ENCODE results near the gene APOBEC3G. TPM values are rescaled to one million over a fixed set of nuclear protein-coding genes. Genes with fewer than 3 reads are reported as not detected.
A peak's percentile ranks its signal among the peaks of the same experiment; 100 is the strongest.
"Not testable (repeated sequence)": the region's sequence is repeated elsewhere in the genome, so short reads cannot be mapped to it uniquely, and the experiment has no call there.

The APOBEC3G gene
- total RNA-seq (2013; cell fraction: nucleolus; rRNA removed): 104 and 109 TPM in 2 replicates
- 152 and 164 TPM in 2 replicates for total RNA-seq (2014; rRNA removed)
- total RNA-seq (2014; rRNA removed; fragmentation: Illumina TruSeq; extraction: Trizol): 127 and 132 TPM in 2 replicates
- 102 and 103 TPM in 2 replicates for total RNA-seq (2021)
- polyA plus RNA-seq (2011; ENCODE audit: low read depth): 42.7 TPM
- 170 and 174 TPM in 2 replicates for polyA plus RNA-seq (2011; rRNA removed)
- polyA plus RNA-seq (2011; cell fraction: cytosol; rRNA removed): 156 and 159 TPM in 2 replicates
- 117 and 133 TPM in 2 replicates for polyA plus RNA-seq (2011; cell fraction: nucleus; rRNA removed)
- polyA plus RNA-seq (2012): 52.0 and 75.4 TPM in 2 replicates
- 168 and 171 TPM in 2 replicates for polyA plus RNA-seq (2014; fragmentation: Illumina TruSeq; extraction: Trizol)
- 100 to 1,000 TPM; 146 to 232 TPM for polyA plus RNA-seq (2014; fragmentation: Nextera tagmentation; extraction: Ambion mirVana)
- 170 and 181 TPM in 2 replicates for polyA plus RNA-seq (2014; rRNA removed)
- 100 to 1,000 TPM; 151 to 152 TPM for polyA plus RNA-seq (2016; fragmentation: Nextera tagmentation; extraction: Ambion mirVana)
- polyA minus RNA-seq (2011; rRNA and poly(A)+ RNA removed): 122 and 167 TPM in 2 replicates
- 49.8 and 63.6 TPM in 2 replicates for polyA minus RNA-seq (2011; cell fraction: cytosol; rRNA and poly(A)+ RNA removed)
- polyA minus RNA-seq (2011; cell fraction: nucleus; rRNA and poly(A)+ RNA removed): 43.2 and 60.9 TPM in 2 replicates
- percentile 85 among the genes with signal in this experiment for Bru-seq, nascent RNA
- percentile 88 among the genes with signal in this experiment for BruChase-seq, experiment 1, labeled RNA remaining after a 6-hour chase
- percentile 85 among the genes with signal in this experiment for BruChase-seq, experiment 2, labeled RNA remaining after a 2-hour chase
- long read RNA-seq, experiment 1, transcript APOBEC3G-201 (8 exons, 1,834 nt): major isoform, 121 of 140 reads
- long read RNA-seq, experiment 1, partial matches to known transcripts: 7 of 140 reads
- long read RNA-seq, experiment 1, other reads (novel, unspliced or antisense): 12 of 140 reads
- long read RNA-seq, experiment 2, transcript APOBEC3G-201 (8 exons, 1,834 nt): major isoform, 1,023 of 1,164 reads
- long read RNA-seq, experiment 2, partial matches to known transcripts: 25 of 1,164 reads
- long read RNA-seq, experiment 2, other reads (novel, unspliced or antisense): 114 of 1,164 reads

DNA sequence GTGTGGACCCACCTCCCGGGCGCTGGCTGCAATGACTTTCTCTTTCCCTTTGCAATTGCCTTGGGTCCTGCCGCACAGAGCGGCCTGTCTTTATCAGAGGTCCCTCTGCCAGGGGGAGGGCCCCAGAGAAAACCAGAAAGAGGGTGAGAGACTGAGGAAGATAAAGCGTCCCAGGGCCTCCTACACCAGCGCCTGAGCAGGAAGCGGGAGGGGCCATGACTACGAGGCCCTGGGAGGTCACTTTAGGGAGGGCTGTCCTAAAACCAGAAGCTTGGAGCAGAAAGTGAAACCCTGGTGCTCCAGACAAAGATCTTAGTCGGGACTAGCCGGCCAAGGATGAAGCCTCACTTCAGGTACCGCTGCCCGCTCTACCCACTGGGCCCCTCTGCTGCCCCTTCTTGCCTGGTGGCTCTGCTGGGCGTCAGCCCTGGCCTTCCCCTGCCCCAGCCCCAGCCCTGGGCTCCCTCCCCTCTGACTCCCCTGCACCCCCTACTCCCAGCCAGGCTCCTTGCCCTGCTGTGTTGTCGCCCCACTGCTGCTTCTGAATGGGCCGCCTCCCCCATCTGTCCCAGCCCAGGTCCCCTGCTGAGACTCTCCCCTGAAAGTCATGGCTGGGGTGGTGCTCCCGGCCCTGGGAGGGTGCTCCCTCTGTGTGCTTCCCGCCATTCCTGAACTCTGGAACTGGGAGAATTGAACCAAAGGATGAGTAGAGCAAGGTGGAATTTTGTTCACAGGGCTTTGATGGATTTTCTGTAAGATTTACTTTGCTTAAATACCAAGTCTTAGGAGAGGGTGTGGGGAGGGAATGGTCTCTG lies at the start of gene APOBEC3G:
TSS of gene APOBEC3G (plus strand) at position 250 of the 815 bp plus-strand sequence. CDS start at position 337, 87 bp downstream.
- DNase-seq (ENCODE audit: low read depth, low spot score); H4K20me1 ChIP-seq (ENCODE audit: control insufficient read depth, insufficient read depth); BruUV-seq (replicated peaks); H2AFZ ChIP-seq (ENCODE audit: control insufficient read depth, low read depth, low read length); in situ Hi-C loops (cut with MboI); H3K27me3 ChIP-seq (replicated peaks in 1 of 2; ENCODE audit: control insufficient read depth in 2 of 2, insufficient read depth in 2 of 2, low read length in 1 of 2); H3K36me3 ChIP-seq (ENCODE audit: control insufficient read depth in 2 of 2, insufficient read depth in 2 of 2, low read length in 1 of 2); H3K9me3 ChIP-seq (replicated peaks; ENCODE audit: control insufficient read depth, insufficient read depth, low read length); FAIRE-seq; intact Hi-C loops (cut with micrococcal nuclease; ENCODE audit: unreplicated experiment): not testable (repeated sequence)
- POLR2A ChIA-PET: interaction anchor here (1.3 to 1.7 kb wide), 4 partner anchors 9 to 17 kb away, joined by 4 to 9 read pairs (median 6); no protein-coding TSS in a partner anchor
- RAD21 ChIA-PET (ENCODE audit: unreplicated experiment): interaction anchor here (1.5 to 7.0 kb wide), 3 partner anchors 10 to 38 kb away, joined by 5 to 57 read pairs (median 9); partner anchors contain the start of gene APOBEC3H
- Histone ChIP-seq H3K27ac (ENCODE audit: control insufficient read depth, insufficient read depth) (peak within 1 kb of the TSS; percentile 91), H3K9ac (ENCODE audit: control insufficient read depth, insufficient read depth, low read length) (peak within 1 kb of the TSS; percentile 89), H3K4me1 (ENCODE audit: control insufficient read depth, insufficient read depth, low read length) (peaks cover 48% of the 10 kb centered on the region), H3K4me3 (peak within 1 kb of the TSS; percentile 99), H3K79me2 (ENCODE audit: control insufficient read depth, insufficient read depth, low read length) (peaks cover 34% of the 10 kb centered on the region), H3K4me2 (ENCODE audit: control insufficient read depth, insufficient read depth) (peak within 1 kb of the TSS; percentile 81)
- peak; percentile 89 for ATAC-seq
- under 1% methylated on average over 13 of the region's 17 CpGs for WGBS (ENCODE audit: insufficient coverage, insufficient replicate concordance, low lambda C conversion rate, missing lambda C conversion rate)
- CTCF ChIA-PET: interaction anchor here (0.7 to 1.2 kb wide), 3 partner anchors 9 to 64 kb away, joined by 3 read pairs; no protein-coding TSS in a partner anchor
- SMC1A ChIA-PET (ENCODE audit: uncharacterized antibody, unreplicated experiment): interaction anchor here (0.6 to 5.3 kb wide), 3 partner anchors 22 to 48 kb away, joined by 3 to 44 read pairs (median 3); partner anchors contain the start of gene APOBEC3H
- 0 out of 2 replicates have a peak, but pooled peaks have one; percentile 19 for TF ChIP-seq NR2F1 (conservative IDR thresholded peaks at IDR 0.05)
- 0 out of 2 replicates have a peak, but pooled peaks have one; percentile 18 for TF ChIP-seq HDGF (IDR thresholded peaks at IDR 0.05)
- 0 out of 2 replicates have a peak, but pooled peaks have one; percentile 42 for TF ChIP-seq POLR2A (IDR thresholded peaks at IDR 0.05; ENCODE audit: low read depth, low read length)
- TF ChIP-seq IKZF2 (IDR thresholded peaks at IDR 0.05): peak in 1 of 2 experiments; percentile 30; a peak in 2 of 4 replicates
- TF ChIP-seq IKZF1 (conservative IDR thresholded peaks at IDR 0.05): 0 out of 2 replicates have a peak, but pooled peaks have one; percentile 43
- 0 out of 2 replicates have a peak, but pooled peaks have one; percentile 47 for TF ChIP-seq GATAD2B (conservative IDR thresholded peaks at IDR 0.05; ENCODE audit: low read depth)
- TF ChIP-seq, protein P1, sequence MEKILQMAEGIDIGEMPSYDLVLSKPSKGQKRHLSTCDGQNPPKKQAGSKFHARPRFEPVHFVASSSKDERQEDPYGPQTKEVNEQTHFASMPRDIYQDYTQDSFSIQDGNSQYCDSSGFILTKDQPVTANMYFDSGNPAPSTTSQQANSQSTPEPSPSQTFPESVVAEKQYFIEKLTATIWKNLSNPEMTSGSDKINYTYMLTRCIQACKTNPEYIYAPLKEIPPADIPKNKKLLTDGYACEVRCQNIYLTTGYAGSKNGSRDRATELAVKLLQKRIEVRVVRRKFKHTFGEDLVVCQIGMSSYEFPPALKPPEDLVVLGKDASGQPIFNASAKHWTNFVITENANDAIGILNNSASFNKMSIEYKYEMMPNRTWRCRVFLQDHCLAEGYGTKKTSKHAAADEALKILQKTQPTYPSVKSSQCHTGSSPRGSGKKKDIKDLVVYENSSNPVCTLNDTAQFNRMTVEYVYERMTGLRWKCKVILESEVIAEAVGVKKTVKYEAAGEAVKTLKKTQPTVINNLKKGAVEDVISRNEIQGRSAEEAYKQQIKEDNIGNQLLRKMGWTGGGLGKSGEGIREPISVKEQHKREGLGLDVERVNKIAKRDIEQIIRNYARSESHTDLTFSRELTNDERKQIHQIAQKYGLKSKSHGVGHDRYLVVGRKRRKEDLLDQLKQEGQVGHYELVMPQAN (conservative IDR thresholded peaks at IDR 0.05): peak; percentile 1; the same call in 1 of the 2 replicates
- TF ChIP-seq DPF2 (IDR thresholded peaks at IDR 0.05): peak; percentile 19; the same call in 1 of the 2 replicates
- TF ChIP-seq EED (IDR thresholded peaks at IDR 0.05; ENCODE audit: low read depth): 0 out of 2 replicates have a peak, but pooled peaks have one; percentile 11
- TF ChIP-seq, protein P2, sequence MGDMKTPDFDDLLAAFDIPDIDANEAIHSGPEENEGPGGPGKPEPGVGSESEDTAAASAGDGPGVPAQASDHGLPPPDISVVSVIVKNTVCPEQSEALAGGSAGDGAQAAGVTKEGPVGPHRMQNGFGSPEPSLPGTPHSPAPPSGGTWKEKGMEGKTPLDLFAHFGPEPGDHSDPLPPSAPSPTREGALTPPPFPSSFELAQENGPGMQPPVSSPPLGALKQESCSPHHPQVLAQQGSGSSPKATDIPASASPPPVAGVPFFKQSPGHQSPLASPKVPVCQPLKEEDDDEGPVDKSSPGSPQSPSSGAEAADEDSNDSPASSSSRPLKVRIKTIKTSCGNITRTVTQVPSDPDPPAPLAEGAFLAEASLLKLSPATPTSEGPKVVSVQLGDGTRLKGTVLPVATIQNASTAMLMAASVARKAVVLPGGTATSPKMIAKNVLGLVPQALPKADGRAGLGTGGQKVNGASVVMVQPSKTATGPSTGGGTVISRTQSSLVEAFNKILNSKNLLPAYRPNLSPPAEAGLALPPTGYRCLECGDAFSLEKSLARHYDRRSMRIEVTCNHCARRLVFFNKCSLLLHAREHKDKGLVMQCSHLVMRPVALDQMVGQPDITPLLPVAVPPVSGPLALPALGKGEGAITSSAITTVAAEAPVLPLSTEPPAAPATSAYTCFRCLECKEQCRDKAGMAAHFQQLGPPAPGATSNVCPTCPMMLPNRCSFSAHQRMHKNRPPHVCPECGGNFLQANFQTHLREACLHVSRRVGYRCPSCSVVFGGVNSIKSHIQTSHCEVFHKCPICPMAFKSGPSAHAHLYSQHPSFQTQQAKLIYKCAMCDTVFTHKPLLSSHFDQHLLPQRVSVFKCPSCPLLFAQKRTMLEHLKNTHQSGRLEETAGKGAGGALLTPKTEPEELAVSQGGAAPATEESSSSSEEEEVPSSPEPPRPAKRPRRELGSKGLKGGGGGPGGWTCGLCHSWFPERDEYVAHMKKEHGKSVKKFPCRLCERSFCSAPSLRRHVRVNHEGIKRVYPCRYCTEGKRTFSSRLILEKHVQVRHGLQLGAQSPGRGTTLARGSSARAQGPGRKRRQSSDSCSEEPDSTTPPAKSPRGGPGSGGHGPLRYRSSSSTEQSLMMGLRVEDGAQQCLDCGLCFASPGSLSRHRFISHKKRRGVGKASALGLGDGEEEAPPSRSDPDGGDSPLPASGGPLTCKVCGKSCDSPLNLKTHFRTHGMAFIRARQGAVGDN (IDR thresholded peaks at IDR 0.05): peak; percentile 47; the same call in 1 of the 2 replicates
